ENCODE measurements around the gene CFAP65. TPM values are rescaled to one million over a fixed set of nuclear protein-coding genes. Genes with fewer than 3 reads are reported as not detected.

Gene CFAP65
- total and polyA plus RNA-seq, 10 donors = 0.28 TPM; not detected in 9

DNA sequence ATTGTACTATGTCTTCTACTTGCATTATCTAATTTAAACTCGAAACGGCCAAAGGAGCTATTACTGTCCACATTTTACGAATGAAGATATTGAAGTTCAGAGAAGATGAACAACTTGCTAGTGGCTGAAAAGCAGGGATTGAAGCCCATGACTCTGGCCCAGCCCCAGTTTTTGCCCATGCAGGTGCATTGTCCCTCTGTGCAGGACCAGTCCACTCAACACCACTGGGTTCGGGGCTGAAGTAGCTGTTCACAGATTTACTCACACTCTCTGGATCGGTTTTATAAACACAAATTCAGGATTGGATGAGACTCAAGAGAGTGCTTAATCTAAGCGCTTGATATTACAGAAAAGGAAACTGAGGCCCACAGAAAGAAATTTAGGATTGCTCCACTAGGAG lies 20.8 kb upstream of the CFAP65 start:
- H3K4me3 ChIP-seq = no peak overlapping the region
- peaks cover 18 to 77% (median 62%) of the 10 kb centered on the region in 7 donors for H3K27me3 ChIP-seq (replicated peaks in 1 of 7)
- DNase-seq = no peak
- H3K9me3 ChIP-seq = no peaks in the 10 kb centered on the region
- no peak for TF ChIP-seq POLR2A (IDR thresholded peaks at IDR 0.05)
- TF ChIP-seq POLR2AphosphoS5 (IDR thresholded peaks at IDR 0.05) = no peak
- TF ChIP-seq, protein P1, sequence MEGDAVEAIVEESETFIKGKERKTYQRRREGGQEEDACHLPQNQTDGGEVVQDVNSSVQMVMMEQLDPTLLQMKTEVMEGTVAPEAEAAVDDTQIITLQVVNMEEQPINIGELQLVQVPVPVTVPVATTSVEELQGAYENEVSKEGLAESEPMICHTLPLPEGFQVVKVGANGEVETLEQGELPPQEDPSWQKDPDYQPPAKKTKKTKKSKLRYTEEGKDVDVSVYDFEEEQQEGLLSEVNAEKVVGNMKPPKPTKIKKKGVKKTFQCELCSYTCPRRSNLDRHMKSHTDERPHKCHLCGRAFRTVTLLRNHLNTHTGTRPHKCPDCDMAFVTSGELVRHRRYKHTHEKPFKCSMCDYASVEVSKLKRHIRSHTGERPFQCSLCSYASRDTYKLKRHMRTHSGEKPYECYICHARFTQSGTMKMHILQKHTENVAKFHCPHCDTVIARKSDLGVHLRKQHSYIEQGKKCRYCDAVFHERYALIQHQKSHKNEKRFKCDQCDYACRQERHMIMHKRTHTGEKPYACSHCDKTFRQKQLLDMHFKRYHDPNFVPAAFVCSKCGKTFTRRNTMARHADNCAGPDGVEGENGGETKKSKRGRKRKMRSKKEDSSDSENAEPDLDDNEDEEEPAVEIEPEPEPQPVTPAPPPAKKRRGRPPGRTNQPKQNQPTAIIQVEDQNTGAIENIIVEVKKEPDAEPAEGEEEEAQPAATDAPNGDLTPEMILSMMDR (IDR thresholded peaks at IDR 0.05 in 8 of 11, conservative IDR thresholded peaks at IDR 0.05 in 3 of 11) = no peak
- no peaks in the 10 kb centered on the region for H3K36me3 ChIP-seq
- no peak overlapping the region for H3K27ac ChIP-seq
- 64 to 77% (median 70%) methylated on average over 6 of the region's 6 CpGs for WGBS, 5 donors
- H3K4me1 ChIP-seq = peaks cover 27 to 45% (median 41%) of the 10 kb centered on the region in 6 donors
- intact Hi-C loops (cut with DNase I; ENCODE audit: low total_unique reads) = no loop called here

- DNase-seq = no peak
- Histone ChIP-seq H3K4me3 (peak within 1 kb of the TSS in 7 of 8 donors; percentile 4 to 61 (median 23)), H3K4me1 (peaks cover 27 to 46% (median 41%) of the 10 kb centered on the region in 6 donors), H3K27me3 (replicated peaks in 1 of 7) (peaks cover 18 to 86% (median 71%) of the 10 kb centered on the region in 7 donors), H3K36me3 (no peaks in the 10 kb centered on the region), H3K27ac (no peak within 1 kb of the TSS), H3K9me3 (no peaks in the 10 kb centered on the region)
- no peak for TF ChIP-seq POLR2AphosphoS5 (IDR thresholded peaks at IDR 0.05)
- no peak for TF ChIP-seq POLR2A (IDR thresholded peaks at IDR 0.05)
- TF ChIP-seq, protein P1 (IDR thresholded peaks at IDR 0.05 in 8 of 11, conservative IDR thresholded peaks at IDR 0.05 in 3 of 11) = no peak
- intact Hi-C loops (cut with DNase I; ENCODE audit: low total_unique reads) = no loop called here
- 2 to 5% (median 4%) methylated on average over 38 to 76 of the region's 76 CpGs for WGBS, 5 donors
Measured at GRCh38 chr2:219060821-219061791, 19.8 kb upstream of the CFAP65 start, which contains the start of gene IHH. TSS of gene IHH (minus strand) at chr2:219060921. CDS start at chr2:219060467, 454 bp downstream.

DNA sequence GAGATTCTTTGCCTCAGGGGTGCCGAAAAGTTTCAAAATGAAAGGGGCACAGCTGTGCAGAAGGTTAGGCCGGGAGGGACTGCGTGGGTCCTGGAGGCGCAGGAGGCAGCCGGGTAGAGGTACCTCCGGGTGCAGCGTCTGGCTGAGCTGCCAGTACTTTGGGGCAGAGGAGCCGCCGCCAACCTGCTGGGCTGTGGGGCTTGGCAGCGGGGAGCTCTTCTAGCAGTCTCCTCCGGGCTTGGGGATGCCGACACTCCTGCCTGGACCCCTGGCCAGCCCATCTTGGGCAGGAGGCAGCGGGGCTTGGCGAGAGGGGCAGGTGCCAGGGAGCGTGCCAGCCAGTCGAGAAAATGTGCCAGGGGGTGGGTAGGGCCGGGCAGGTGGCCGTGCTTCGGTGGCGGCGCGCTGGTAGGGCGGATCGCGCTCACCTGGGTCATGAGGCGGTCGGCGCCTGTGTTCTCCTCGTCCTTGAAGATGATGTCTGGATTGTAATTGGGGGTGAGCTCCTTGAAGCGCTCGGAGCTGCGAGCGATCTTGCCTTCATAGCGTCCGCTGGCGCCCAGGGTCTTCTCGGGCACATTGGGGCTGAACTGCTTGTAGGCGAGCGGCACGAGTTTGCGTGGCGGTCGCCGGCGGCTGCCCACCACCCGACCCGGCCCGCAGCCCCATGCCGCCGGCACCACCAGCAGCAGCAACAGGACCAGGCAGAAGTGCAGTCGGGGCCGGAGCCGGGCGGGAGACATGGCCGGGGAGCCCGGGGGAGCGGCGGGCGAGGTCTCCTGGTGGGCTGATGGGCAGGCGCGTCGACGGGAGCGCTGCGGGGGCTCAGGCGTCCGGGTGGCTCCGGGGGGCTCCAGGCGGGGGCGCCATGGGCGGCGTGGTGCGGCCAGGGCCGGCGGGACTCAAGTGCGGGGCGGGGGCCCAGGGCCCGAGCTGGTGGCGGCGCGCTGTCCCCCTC lies 18.7 kb upstream of the CFAP65 start:
- Histone ChIP-seq H3K27ac (no peak overlapping the region), H3K4me1 (peaks cover 27 to 46% (median 41%) of the 10 kb centered on the region in 6 donors), H3K27me3 (replicated peaks in 1 of 7) (peaks cover 18 to 97% (median 74%) of the 10 kb centered on the region in 7 donors), H3K36me3 (no peaks in the 10 kb centered on the region), H3K4me3 (peak overlapping the region in 4 of 8 donors; percentile 4 to 61 (median 12)), H3K9me3 (no peaks in the 10 kb centered on the region)
- no peak for DNase-seq
- 4 to 8% (median 6%) methylated on average over 8 to 81 of the region's 81 CpGs for WGBS, 5 donors
- no peak for TF ChIP-seq POLR2A (IDR thresholded peaks at IDR 0.05)
- TF ChIP-seq, protein P1 (IDR thresholded peaks at IDR 0.05 in 8 of 11, conservative IDR thresholded peaks at IDR 0.05 in 3 of 11) = no peak
- intact Hi-C loops (cut with DNase I; ENCODE audit: low total_unique reads) = loop anchor here (10.0 kb wide), 2 partner anchors 55 to 95 kb away; no protein-coding TSS in a partner anchor

Measured in spleen (tissue), 11 donors.